Heart left ventricle (tissue), 16 donors: ENCODE results near the gene LZTS2. TPM values are rescaled to one million over a fixed set of nuclear protein-coding genes. Genes with fewer than 3 reads are reported as not detected.
"Not testable (repeated sequence)": the region's sequence is repeated elsewhere in the genome, so short reads cannot be mapped to it uniquely, and the experiment has no call there.

ENCODE experiments used
- ATAC-seq, 4 donors: fragments of 200-7000 bp; cut with Tn5 transposase; one replicate each; pipeline ENCODE4 v1.9.1; 2020 to 2022; ENCODE audit warnings: moderate library complexity in 4 of 4, mild to moderate bottlenecking in 3 of 4, moderate number of reproducible peaks in 1 of 4
- DNase-seq, 5 donors: peaks; one replicate each; pipeline ENCODE4 v3.0.0-alpha.2; 2020
- H3K27ac ChIP-seq, 12 donors: fragments of 200-600 bp; sonication (generic) in 4 of 12; one replicate each; pipeline versions ENCODE4 v1.5.0 to v1.8.0; 2016 to 2022; ENCODE audit warnings: mild to moderate bottlenecking in 2 of 12
- H3K27me3 ChIP-seq, 9 donors: fragments of 200-600 bp; sonication (generic) in 2 of 9; one replicate each; pipeline versions ENCODE4 v1.5.1 to v1.8.0; 2016 to 2022; ENCODE audit warnings: mild to moderate bottlenecking in 3 of 9
- H3K36me3 ChIP-seq, 9 donors: fragments of 200-600 bp; sonication (generic) in 2 of 9; one replicate each; pipeline versions ENCODE4 v1.5.0 to v1.8.0; 2018 to 2022; ENCODE audit warnings: mild to moderate bottlenecking in 2 of 9
- H3K4me1 ChIP-seq, 12 donors: fragments of 200-600 bp; sonication (generic) in 4 of 12; one replicate each; pipeline versions ENCODE4 v1.5.0 to v1.8.0; 2016 to 2022; ENCODE audit warnings: mild to moderate bottlenecking in 3 of 12
- H3K4me3 ChIP-seq, 12 donors: fragments of 200-600 bp; sonication (generic) in 4 of 12; one replicate each; pipeline versions ENCODE4 v1.5.0 to v1.8.0; 2017 to 2022; ENCODE audit warnings: mild to moderate bottlenecking in 9 of 12, moderate library complexity in 4 of 12
- H3K9me3 ChIP-seq, 12 donors: fragments of 200-600 bp; sonication (generic) in 4 of 12; one replicate each; pipeline versions ENCODE4 v1.5.0 to v1.8.0; 2016 to 2022; ENCODE audit warnings: mild to moderate bottlenecking in 1 of 12
- CTCF ChIP-seq, 12 donors: fragments of 200-600 bp; sonication (generic) in 4 of 12; IDR thresholded peaks; one replicate each; pipeline versions ENCODE4 v1.5.0 to v1.8.0; 2018 to 2022; ENCODE audit warnings: antibody characterized with exemption in 12 of 12, mild to moderate bottlenecking in 5 of 12
- POLR2A ChIP-seq, 2 donors: fragments of 450-650 bp; IDR thresholded peaks; one replicate each; pipeline ENCODE4 v1.6.1; 2017; ENCODE audit warnings: antibody characterized with exemption in 2 of 2, mild to moderate bottlenecking in 2 of 2, moderate library complexity in 2 of 2
- WGBS, 4 donors: extraction: QIAGEN DNeasy Blood & Tissue Kit in 2 of 4; methylation state at CpG; one replicate each; pipeline versions ENCODE4 v1.1.5 to v1.1.7; 2013 to 2018; 5-methylcytosine and 5-hydroxymethylcytosine counted together
- intact Hi-C, 10 donors: fragments of 100-400 bp; cut with DNase I; formaldehyde crosslinking; loops; one replicate each; pipeline versions ENCODE4 v1.11.1 to v1.14.2; 2022
- polyA plus RNA-seq, 2 donors: library from polyadenylated mRNA; stranded (reverse); fragments of 200-250 nt; gene quantifications; one replicate each; pipeline ENCODE4 v1.2.3, GENCODE V29; 2013
- total RNA-seq, 9 donors: library from RNA; depleted of rRNA in 2 of 9; stranded (reverse); fragments of >200 nt in 2 of 9; fragmentation: NEBNext Ultra II Directional in 3 of 9; extraction: Animal tissue kit (Norgen Biotek cat#: 25700) in 3 of 9; gene quantifications; one replicate each; pipeline versions ENCODE4 v1.1.0 to v1.2.4, GENCODE V29; 2016 to 2023
- donor health status: ischemic (EF 13 %, LVEDD 7.1; RV severe dilation, severe dysfunction).
- donor health status: healthy with polysubstance abuse.
- donor health status: DM: no; HTN: yes; CAD: no.
- donor health status: DM: no; HTN: no; CAD: no.
- donor health status: ischemic (EF 25% LVEDD 6.9; RV normal size, moderate dysfunction).
- donor health status: ischemic (EF 25% LVEDD 5.7; RV mildly dilated, moderate dysfunction).
- donor health status: healthy.
- donor health status: DM: yes; HTN: yes; CAD: no.
- donor health status: ischemic (EF 35%, LVEDD 5.7; RV mildly dilated, moderate dysfunction).
- donor health status: nonischemic (EF 11% LVEDD 7.7; RV severe dilation, severe dysfunction).
- donor health status: DM: yes; HTN: yes; CAD: no.
- donor health status: PGD.
- donor health status: ischemic (EF 29% LVEDD 5.4; RV normal size, mild dysfunction).
- donor health status: nonischemic (EF 23%, LVEDD 6.1; RV moderate dilation, normal function).

Gene LZTS2
- total and polyA plus RNA-seq, 11 donors, result 33.7 to 93.0 (median 40.9) TPM

DNA sequence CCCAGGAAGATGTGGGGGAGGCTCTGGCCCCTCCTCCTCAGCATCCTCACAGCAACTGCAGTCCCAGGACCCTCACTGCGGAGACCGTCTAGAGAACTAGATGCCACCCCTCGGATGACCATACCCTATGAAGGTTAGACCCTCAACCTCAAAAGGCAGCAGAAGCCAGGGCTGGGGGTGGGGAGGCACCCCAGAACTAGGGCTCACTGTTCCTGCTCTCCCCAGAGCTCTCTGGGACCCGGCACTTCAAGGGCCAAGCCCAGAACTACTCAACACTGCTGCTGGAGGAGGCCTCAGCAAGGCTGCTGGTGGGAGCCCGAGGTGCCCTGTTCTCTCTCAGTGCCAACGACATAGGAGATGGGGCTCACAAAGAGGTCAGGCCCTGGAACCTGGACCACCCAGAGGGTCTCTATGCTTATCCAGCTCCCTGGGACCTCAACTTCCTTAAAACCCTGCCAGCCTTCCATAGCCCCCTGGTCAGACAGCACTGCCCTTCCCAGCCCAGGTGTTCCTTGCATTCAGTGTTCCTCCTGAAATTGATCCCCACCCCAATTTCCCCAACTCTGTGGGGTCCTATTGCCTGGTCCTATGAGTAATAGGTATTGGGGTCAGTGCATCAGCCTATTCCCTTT lies 26.6 kb upstream of the LZTS2 start:
- Histone ChIP-seq H3K27ac (no peak overlapping the region), H3K9me3 (no peaks in the 10 kb centered on the region), H3K27me3 (peaks cover 0 to 5% (median 0%) of the 10 kb centered on the region in 9 donors), H3K4me1 (peaks cover 0 to 17% (median 14%) of the 10 kb centered on the region in 12 donors), H3K4me3 (no peak overlapping the region), H3K36me3 (peaks cover 0 to 5% (median 0%) of the 10 kb centered on the region in 9 donors)
- TF ChIP-seq POLR2A (IDR thresholded peaks at IDR 0.05) (no peak), CTCF (IDR thresholded peaks at IDR 0.05) (no peak)
- intact Hi-C loops, result no loop called here
- no peak for ATAC-seq
- WGBS, 4 donors, result 93 to 96% (median 95%) methylated on average over 5 to 6 of the region's 6 CpGs
- peak in 1 of 5 donors; percentile 13 for DNase-seq

DNA sequence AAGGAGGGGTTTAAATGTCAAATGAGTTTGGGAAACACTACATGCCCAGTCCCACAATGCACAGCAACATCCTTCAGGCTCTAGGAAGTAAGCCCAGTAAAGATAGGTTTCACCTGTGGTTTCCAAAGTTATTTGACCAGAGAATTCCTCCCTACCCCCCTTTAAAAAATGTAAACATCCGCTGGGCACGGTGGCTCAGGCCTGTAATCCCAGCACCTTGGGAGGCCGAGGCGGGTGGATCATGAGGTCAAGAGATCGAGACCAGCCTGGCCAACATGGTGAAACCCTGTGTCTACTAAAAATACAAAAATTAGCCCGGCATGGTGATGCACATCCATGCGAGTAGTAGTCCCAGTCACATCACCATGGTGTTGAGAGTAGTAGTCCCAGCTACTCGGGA lies 24.2 kb upstream of the LZTS2 start:
- H3K36me3 ChIP-seq, result peaks cover 0 to 28% (median 12%) of the 10 kb centered on the region in 9 donors
- H3K9me3 ChIP-seq, H3K27ac ChIP-seq, H3K4me3 ChIP-seq, intact Hi-C loops, H3K27me3 ChIP-seq, H3K4me1 ChIP-seq, ATAC-seq, DNase-seq: not testable (repeated sequence)
- WGBS, 4 donors, result 87 to 89% (median 88%) methylated on average over 8 of the region's 8 CpGs

DNA sequence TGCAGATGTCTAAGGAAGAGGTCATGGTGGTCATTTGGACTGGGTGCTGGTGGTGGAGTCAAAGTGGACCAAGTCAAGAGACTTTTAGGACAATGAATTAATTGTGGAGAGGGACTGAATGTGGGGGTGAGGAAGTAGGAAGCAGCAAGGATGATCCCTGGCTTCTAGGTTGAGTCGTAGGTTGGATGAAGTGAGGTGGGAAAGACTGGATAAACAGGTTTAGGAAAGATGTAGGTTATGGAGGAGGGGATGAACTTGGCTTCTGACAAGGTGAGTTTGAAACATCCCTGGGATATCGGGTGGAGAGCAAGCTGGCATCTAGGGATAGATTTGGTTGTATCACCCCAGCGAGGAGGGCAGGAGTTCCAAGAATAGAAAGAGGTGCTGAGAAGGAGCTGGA lies 22.7 kb upstream of the LZTS2 start:
- intact Hi-C loops, result no loop called here
- Histone ChIP-seq H3K27ac (no peak overlapping the region), H3K4me1 (no peaks in the 10 kb centered on the region), H3K4me3 (no peak overlapping the region), H3K27me3 (no peaks in the 10 kb centered on the region), H3K9me3 (no peaks in the 10 kb centered on the region), H3K36me3 (peaks cover 0 to 43% (median 26%) of the 10 kb centered on the region in 9 donors)
- DNase-seq, result peak in 1 of 5 donors; percentile 4
- 86 to 90% (median 88%) methylated on average over 3 of the region's 3 CpGs for WGBS, 4 donors
- no peak for ATAC-seq
- TF ChIP-seq POLR2A (IDR thresholded peaks at IDR 0.05) (no peak), CTCF (IDR thresholded peaks at IDR 0.05) (no peak)

- WGBS, 4 donors, result 88 to 93% (median 88%) methylated on average over 6 of the region's 6 CpGs
- no peak overlapping the region for H3K27ac ChIP-seq
- DNase-seq (no peak), ATAC-seq (no peak)
- H3K4me3 ChIP-seq, result no peak overlapping the region
- no peaks in the 10 kb centered on the region for H3K4me1 ChIP-seq
- no peaks in the 10 kb centered on the region for H3K27me3 ChIP-seq
- H3K9me3 ChIP-seq, result no peaks in the 10 kb centered on the region
- intact Hi-C loops, result no loop called here
- no peak for TF ChIP-seq CTCF (IDR thresholded peaks at IDR 0.05)
- TF ChIP-seq POLR2A (IDR thresholded peaks at IDR 0.05), result no peak
- H3K36me3 ChIP-seq, result peaks cover 0 to 48% (median 30%) of the 10 kb centered on the region in 9 donors
Measured at GRCh38 chr10:100977436-100977835, 22.2 kb upstream of the LZTS2 start.
